Brain pericyte (primary cell): ENCODE measurements around the gene SWAP70.
"Not testable (repeated sequence)": the region's sequence is repeated elsewhere in the genome, so short reads cannot be mapped to it uniquely, and the experiment has no call there.

Source experiments
- DNase-seq: peaks from one replicate; pipeline ENCODE4 v3.0.0-alpha.2; 2012; ENCODE audit warnings: low read depth, low spot score

The SWAP70 gene

GRCh38 chr11:9663699-9664275 lies at the start of gene SWAP70:
TSS of gene SWAP70 (plus strand) at chr11:9664077. CDS start at chr11:9664180, 103 bp downstream.
- DNase-seq, result no peak

GRCh38 chr11:9615031-9615451 lies 48.8 kb upstream of the SWAP70 start:
- no peak for DNase-seq

- no peak for DNase-seq
Measured at GRCh38 chr11:9616042-9616675, 47.7 kb upstream of the SWAP70 start.

GRCh38 chr11:9616858-9617257 lies 47.0 kb upstream of the SWAP70 start:
- DNase-seq, result no peak

- DNase-seq, result no peak
Measured at GRCh38 chr11:9617940-9618339, 45.9 kb upstream of the SWAP70 start.

- DNase-seq, result no peak
Measured at GRCh38 chr11:9619004-9619403, 44.9 kb upstream of the SWAP70 start.

- DNase-seq, result no peak
Measured at GRCh38 chr11:9619971-9620370, 43.9 kb upstream of the SWAP70 start.

- not testable (repeated sequence) for DNase-seq
Measured at GRCh38 chr11:9622353-9622752, 41.5 kb upstream of the SWAP70 start.

- DNase-seq, result not testable (repeated sequence)
Measured at GRCh38 chr11:9623053-9623452, 40.8 kb upstream of the SWAP70 start.

- DNase-seq, result no peak
Measured at GRCh38 chr11:9624448-9624847, 39.4 kb upstream of the SWAP70 start.

GRCh38 chr11:9625162-9625561 lies 38.7 kb upstream of the SWAP70 start:
- DNase-seq, result no peak

GRCh38 chr11:9625728-9626127 lies 38.1 kb upstream of the SWAP70 start:
- no peak for DNase-seq

- no peak for DNase-seq
Measured at GRCh38 chr11:9626496-9627394, 37.1 kb upstream of the SWAP70 start.

GRCh38 chr11:9629064-9629463 lies 34.8 kb upstream of the SWAP70 start:
- DNase-seq, result no peak

GRCh38 chr11:9633679-9634078 lies 30.2 kb upstream of the SWAP70 start:
- no peak for DNase-seq

- no peak for DNase-seq
Measured at GRCh38 chr11:9636691-9637090, 27.2 kb upstream of the SWAP70 start.

- no peak for DNase-seq
Measured at GRCh38 chr11:9639099-9639498, 24.8 kb upstream of the SWAP70 start.

GRCh38 chr11:9639985-9640384 lies 23.9 kb upstream of the SWAP70 start:
- no peak for DNase-seq

- DNase-seq, result no peak
Measured at GRCh38 chr11:9642894-9643293, 21.0 kb upstream of the SWAP70 start.

- no peak for DNase-seq
Measured at GRCh38 chr11:9643751-9644150, 20.1 kb upstream of the SWAP70 start.

- no peak for DNase-seq
Measured at GRCh38 chr11:9645881-9646280, 18.0 kb upstream of the SWAP70 start.

- DNase-seq, result no peak
Measured at GRCh38 chr11:9646324-9646723, 17.6 kb upstream of the SWAP70 start.

GRCh38 chr11:9651481-9651880 lies 12.4 kb upstream of the SWAP70 start:
- no peak for DNase-seq
